Mesothelial cell of epicardium (in vitro differentiated cells): Measurements from ENCODE around the gene SPRR1B. TPM values are rescaled to one million over a fixed set of nuclear protein-coding genes. Genes with fewer than 3 reads are reported as not detected.
"Not testable (repeated sequence)": the region's sequence is repeated elsewhere in the genome, so short reads cannot be mapped to it uniquely, and the experiment has no call there.

Experiments
- DNase-seq, 2 experiments: peaks; one replicate each; pipeline ENCODE4 v3.0.0; 2021; ENCODE audit warnings: low spot score in 2 of 2; ENCODE audit not compliant: unreplicated experiment in 2 of 2
- H3K27ac Mint-ChIP-seq: 2 replicates; pipeline ENCODE4 v1.8.0; 2021; ENCODE audit warnings: mixed read lengths
- H3K27me3 Mint-ChIP-seq: 2 replicates; pipeline ENCODE4 v1.8.0; 2021; ENCODE audit warnings: low read depth, mixed read lengths
- H3K36me3 Mint-ChIP-seq: 2 replicates; pipeline ENCODE4 v1.8.0; 2021; ENCODE audit warnings: mixed read lengths
- H3K4me1 Mint-ChIP-seq: 2 replicates; pipeline ENCODE4 v1.8.0; 2021; ENCODE audit warnings: mixed read lengths
- H3K4me3 Mint-ChIP-seq: 2 replicates; pipeline ENCODE4 v1.8.0; 2021; ENCODE audit warnings: mild to moderate bottlenecking, moderate library complexity, mixed read lengths
- H3K9me3 Mint-ChIP-seq: 2 replicates; pipeline ENCODE4 v1.8.0; 2021; ENCODE audit warnings: mixed read lengths
- CTCF ChIP-seq: fragments of 200-600 bp; sonication (generic); IDR thresholded peaks from one replicate; pipeline ENCODE4 v1.5.0; 2021; ENCODE audit warnings: antibody characterized with exemption; ENCODE audit not compliant: unreplicated experiment
- total RNA-seq: library from RNA; stranded (reverse); gene quantifications from 3 replicates; pipeline ENCODE4 v1.2.1, GENCODE V29; 2021

Gene SPRR1B
- total RNA-seq, 1 donor from 2014 or later = not detected

- Mint-ChIP-seq H3K27me3 (peaks cover 46% of the 10 kb centered on the region), H3K36me3 (no peaks in the 10 kb centered on the region), H3K4me1 (no peaks in the 10 kb centered on the region), H3K4me3 (no peak overlapping the region), H3K9me3 (no peaks in the 10 kb centered on the region), H3K27ac (no peak overlapping the region)
- no peak for TF ChIP-seq CTCF
- no peak for DNase-seq
Measured at GRCh38 chr1:153035211-153035610, 4.2 kb downstream of the SPRR1B start.

DNA sequence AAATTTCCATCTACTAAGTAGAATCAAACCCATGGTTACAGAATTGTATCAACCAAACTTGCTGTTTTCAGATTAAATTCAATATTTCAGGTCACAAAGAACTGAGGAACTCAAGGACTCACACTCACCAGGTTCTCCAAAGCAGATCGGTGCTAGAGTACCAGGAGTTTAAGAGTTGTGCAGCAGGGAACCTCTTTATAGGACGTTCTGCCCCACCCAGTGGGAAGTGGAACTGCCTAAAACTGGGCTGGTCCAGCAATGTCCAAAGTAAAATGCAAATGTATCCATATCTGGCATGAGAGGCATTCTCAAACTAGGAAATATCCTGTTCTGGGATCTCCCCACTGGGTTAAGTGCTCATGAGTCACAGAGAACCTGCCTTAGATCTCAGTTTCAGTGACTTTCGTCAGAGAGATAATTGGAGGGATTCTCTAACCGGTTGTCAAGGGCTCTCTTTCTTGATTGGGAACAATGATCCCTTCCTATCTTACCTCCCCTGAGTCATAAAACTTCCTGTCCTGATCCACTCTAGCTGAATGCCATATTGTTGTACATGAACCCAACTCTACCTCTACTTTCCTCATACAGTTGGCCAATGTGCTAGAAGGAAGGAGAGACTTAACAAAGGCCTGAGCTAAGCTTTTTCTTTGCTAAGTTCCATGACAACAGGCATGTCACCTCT is 10.1 kb downstream of the SPRR1B start, which contains the start of gene SPRR2D:
SPRR2D (minus strand) TSS at position 171 of the 682 bp plus-strand sequence. CDS start 774 bp downstream, outside the sequence.
- Mint-ChIP-seq H3K27ac (no peak within 1 kb of the TSS), H3K27me3 (peaks cover 59% of the 10 kb centered on the region), H3K36me3 (no peaks in the 10 kb centered on the region), H3K4me1 (peaks cover 11% of the 10 kb centered on the region), H3K9me3 (no peaks in the 10 kb centered on the region), H3K4me3 (no peak within 1 kb of the TSS)
- no peak for TF ChIP-seq CTCF
- no peak for DNase-seq

GRCh38 chr1:153049211-153049610 is 18.2 kb downstream of the SPRR1B start:
- no peaks in the 10 kb centered on the region for H3K36me3 Mint-ChIP-seq
- no peak for TF ChIP-seq CTCF
- peaks cover 59% of the 10 kb centered on the region for H3K27me3 Mint-ChIP-seq
- no peak overlapping the region for H3K27ac Mint-ChIP-seq
- no peak overlapping the region for H3K4me3 Mint-ChIP-seq
- no peak for DNase-seq
- H3K9me3 Mint-ChIP-seq = peaks cover 47% of the 10 kb centered on the region
- H3K4me1 Mint-ChIP-seq = no peaks in the 10 kb centered on the region

- H3K36me3 Mint-ChIP-seq, DNase-seq, H3K4me3 Mint-ChIP-seq, H3K27ac Mint-ChIP-seq: not testable (repeated sequence)
- peaks cover 14% of the 10 kb centered on the region for H3K4me1 Mint-ChIP-seq
- peaks cover 49% of the 10 kb centered on the region for H3K27me3 Mint-ChIP-seq
- H3K9me3 Mint-ChIP-seq = peaks cover 29% of the 10 kb centered on the region
Measured at GRCh38 chr1:153056111-153056510, 25.1 kb downstream of the SPRR1B start.

GRCh38 chr1:153057375-153057774 is 26.4 kb downstream of the SPRR1B start, which contains the start of gene SPRR2A:
TSS of gene SPRR2A (minus strand) at chr1:153057512. CDS start at chr1:153056735, 777 bp downstream.
- H3K27me3 Mint-ChIP-seq = peaks cover 45% of the 10 kb centered on the region
- peaks cover 14% of the 10 kb centered on the region for H3K4me1 Mint-ChIP-seq
- DNase-seq = no peak

More at GRCh38 chr1:153057375-153057774, 26.4 kb downstream of the SPRR1B start, which contains the start of gene SPRR2A:
- H3K9me3 Mint-ChIP-seq = peaks cover 17% of the 10 kb centered on the region
- no peaks in the 10 kb centered on the region for H3K36me3 Mint-ChIP-seq
- no peak within 1 kb of the TSS for H3K27ac Mint-ChIP-seq
- TF ChIP-seq CTCF = no peak
- H3K4me3 Mint-ChIP-seq = no peak within 1 kb of the TSS
